ENCODE results near the gene PCDHGA4. TPM values are rescaled to one million over a fixed set of nuclear protein-coding genes. Genes with fewer than 3 reads are reported as not detected.

PCDHGA4 gene
- total RNA-seq, 1 experiment from 2014 or later: 0.69 TPM

DNA sequence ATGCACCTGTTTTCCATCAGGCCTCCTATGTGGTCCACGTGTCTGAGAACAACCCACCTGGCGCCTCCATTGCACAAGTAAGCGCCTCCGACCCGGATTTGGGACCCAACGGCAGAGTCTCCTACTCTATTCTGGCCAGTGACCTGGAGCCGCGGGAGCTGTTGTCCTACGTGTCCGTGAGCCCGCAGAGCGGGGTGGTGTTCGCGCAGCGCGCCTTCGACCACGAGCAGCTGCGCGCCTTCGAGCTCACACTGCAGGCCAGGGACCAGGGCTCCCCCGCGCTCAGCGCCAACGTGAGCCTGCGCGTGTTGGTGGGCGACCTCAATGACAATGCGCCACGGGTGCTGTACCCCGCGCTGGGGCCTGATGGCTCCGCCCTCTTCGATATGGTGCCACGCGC lies 3.2 kb upstream of the PCDHGA4 start:
- POLR2A ChIA-PET: no interaction called here
- DNase-seq (ENCODE audit: low read depth, low spot score) (no peak), ATAC-seq (no peak)
- intact Hi-C loops (cut with micrococcal nuclease; ENCODE audit: unreplicated experiment): loop anchor here (10.0 kb wide), 1 partner anchor 173 kb away; no protein-coding TSS in a partner anchor
- H3K4me1 ChIP-seq (ENCODE audit: control insufficient read depth, insufficient read depth, low read length): no peaks in the 10 kb centered on the region
- BruUV-seq (replicated peaks): no TSS peak
- H3K4me3 ChIP-seq (ENCODE audit: low read depth in 2 of 2, low read length in 2 of 2): no peak overlapping the region
- CTCF ChIA-PET: no interaction called here
- no peaks in the 10 kb centered on the region for H3K36me3 ChIP-seq (ENCODE audit: control insufficient read depth, insufficient read depth, low read length)
- no peak overlapping the region for H3K27ac ChIP-seq (ENCODE audit: low read length)
- no peaks in the 10 kb centered on the region for H3K9me3 ChIP-seq (ENCODE audit: control insufficient read depth, insufficient read depth, low read depth, low read length)
- TF ChIP-seq SIN3A (IDR thresholded peaks at IDR 0.05; ENCODE audit: borderline replicate concordance, insufficient read depth, low read depth, low read length) (no peak), POLR2AphosphoS5 (IDR thresholded peaks at IDR 0.05; ENCODE audit: low read depth, low read length) (no peak), TCF7L2 (IDR thresholded peaks at IDR 0.05; ENCODE audit: low read depth, low read length) (no peak)
- TF ChIP-seq, protein P1, sequence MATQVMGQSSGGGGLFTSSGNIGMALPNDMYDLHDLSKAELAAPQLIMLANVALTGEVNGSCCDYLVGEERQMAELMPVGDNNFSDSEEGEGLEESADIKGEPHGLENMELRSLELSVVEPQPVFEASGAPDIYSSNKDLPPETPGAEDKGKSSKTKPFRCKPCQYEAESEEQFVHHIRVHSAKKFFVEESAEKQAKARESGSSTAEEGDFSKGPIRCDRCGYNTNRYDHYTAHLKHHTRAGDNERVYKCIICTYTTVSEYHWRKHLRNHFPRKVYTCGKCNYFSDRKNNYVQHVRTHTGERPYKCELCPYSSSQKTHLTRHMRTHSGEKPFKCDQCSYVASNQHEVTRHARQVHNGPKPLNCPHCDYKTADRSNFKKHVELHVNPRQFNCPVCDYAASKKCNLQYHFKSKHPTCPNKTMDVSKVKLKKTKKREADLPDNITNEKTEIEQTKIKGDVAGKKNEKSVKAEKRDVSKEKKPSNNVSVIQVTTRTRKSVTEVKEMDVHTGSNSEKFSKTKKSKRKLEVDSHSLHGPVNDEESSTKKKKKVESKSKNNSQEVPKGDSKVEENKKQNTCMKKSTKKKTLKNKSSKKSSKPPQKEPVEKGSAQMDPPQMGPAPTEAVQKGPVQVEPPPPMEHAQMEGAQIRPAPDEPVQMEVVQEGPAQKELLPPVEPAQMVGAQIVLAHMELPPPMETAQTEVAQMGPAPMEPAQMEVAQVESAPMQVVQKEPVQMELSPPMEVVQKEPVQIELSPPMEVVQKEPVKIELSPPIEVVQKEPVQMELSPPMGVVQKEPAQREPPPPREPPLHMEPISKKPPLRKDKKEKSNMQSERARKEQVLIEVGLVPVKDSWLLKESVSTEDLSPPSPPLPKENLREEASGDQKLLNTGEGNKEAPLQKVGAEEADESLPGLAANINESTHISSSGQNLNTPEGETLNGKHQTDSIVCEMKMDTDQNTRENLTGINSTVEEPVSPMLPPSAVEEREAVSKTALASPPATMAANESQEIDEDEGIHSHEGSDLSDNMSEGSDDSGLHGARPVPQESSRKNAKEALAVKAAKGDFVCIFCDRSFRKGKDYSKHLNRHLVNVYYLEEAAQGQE (IDR thresholded peaks at IDR 0.05; ENCODE audit: insufficient read depth in 1 of 2, low read depth in 2 of 2, low read length in 1 of 2): no peak
- TF ChIP-seq, protein P2, sequence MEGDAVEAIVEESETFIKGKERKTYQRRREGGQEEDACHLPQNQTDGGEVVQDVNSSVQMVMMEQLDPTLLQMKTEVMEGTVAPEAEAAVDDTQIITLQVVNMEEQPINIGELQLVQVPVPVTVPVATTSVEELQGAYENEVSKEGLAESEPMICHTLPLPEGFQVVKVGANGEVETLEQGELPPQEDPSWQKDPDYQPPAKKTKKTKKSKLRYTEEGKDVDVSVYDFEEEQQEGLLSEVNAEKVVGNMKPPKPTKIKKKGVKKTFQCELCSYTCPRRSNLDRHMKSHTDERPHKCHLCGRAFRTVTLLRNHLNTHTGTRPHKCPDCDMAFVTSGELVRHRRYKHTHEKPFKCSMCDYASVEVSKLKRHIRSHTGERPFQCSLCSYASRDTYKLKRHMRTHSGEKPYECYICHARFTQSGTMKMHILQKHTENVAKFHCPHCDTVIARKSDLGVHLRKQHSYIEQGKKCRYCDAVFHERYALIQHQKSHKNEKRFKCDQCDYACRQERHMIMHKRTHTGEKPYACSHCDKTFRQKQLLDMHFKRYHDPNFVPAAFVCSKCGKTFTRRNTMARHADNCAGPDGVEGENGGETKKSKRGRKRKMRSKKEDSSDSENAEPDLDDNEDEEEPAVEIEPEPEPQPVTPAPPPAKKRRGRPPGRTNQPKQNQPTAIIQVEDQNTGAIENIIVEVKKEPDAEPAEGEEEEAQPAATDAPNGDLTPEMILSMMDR (IDR thresholded peaks at IDR 0.05): no peak
- in situ Hi-C loops (cut with HindIII; ENCODE audit: low pct_unique_long_range_greater_than_20kb, low sequenced_read_pairs): no loop called here
- no peaks in the 10 kb centered on the region; the same call in 1 of the 2 replicates for H3K27me3 ChIP-seq (ENCODE audit: control insufficient read depth, insufficient read depth, low read length)

DNA sequence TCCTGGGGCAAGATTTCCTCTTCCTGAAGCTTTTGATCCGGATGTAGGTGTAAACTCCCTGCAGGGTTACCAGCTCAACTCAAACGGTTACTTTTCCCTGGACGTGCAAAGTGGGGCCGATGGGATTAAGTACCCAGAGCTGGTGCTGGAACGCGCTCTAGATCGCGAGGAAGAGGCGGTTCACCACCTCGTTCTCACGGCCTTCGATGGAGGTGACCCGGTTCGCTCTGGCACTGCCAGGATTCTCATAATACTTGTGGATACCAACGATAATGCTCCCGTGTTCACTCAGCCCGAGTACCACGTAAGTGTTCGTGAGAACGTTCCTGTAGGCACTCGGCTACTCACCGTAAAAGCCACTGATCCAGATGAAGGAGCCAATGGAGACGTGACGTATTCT lies 820 bp downstream of the PCDHGA4 start:
- no peaks in the 10 kb centered on the region; the same call in 1 of the 2 replicates for H3K27me3 ChIP-seq (ENCODE audit: control insufficient read depth, insufficient read depth, low read length)
- ATAC-seq (no peak), DNase-seq (ENCODE audit: low read depth, low spot score) (no peak)
- POLR2A ChIA-PET: no interaction called here
- H3K36me3 ChIP-seq (ENCODE audit: control insufficient read depth, insufficient read depth, low read length): no peaks in the 10 kb centered on the region
- H3K27ac ChIP-seq (ENCODE audit: low read length): no peak overlapping the region
- H3K9me3 ChIP-seq (ENCODE audit: control insufficient read depth, insufficient read depth, low read depth, low read length): no peaks in the 10 kb centered on the region
- no peak overlapping the region for H3K4me3 ChIP-seq (ENCODE audit: low read depth in 2 of 2, low read length in 2 of 2)
- TF ChIP-seq, protein P1 (IDR thresholded peaks at IDR 0.05; ENCODE audit: insufficient read depth in 1 of 2, low read depth in 2 of 2, low read length in 1 of 2): no peak
- TF ChIP-seq TCF7L2 (IDR thresholded peaks at IDR 0.05; ENCODE audit: low read depth, low read length): no peak
- no peak for TF ChIP-seq SIN3A (IDR thresholded peaks at IDR 0.05; ENCODE audit: borderline replicate concordance, insufficient read depth, low read depth, low read length)
- TF ChIP-seq POLR2AphosphoS5 (IDR thresholded peaks at IDR 0.05; ENCODE audit: low read depth, low read length): no peak
- TF ChIP-seq, protein P2 (IDR thresholded peaks at IDR 0.05): no peak
- no peaks in the 10 kb centered on the region for H3K4me1 ChIP-seq (ENCODE audit: control insufficient read depth, insufficient read depth, low read length)
- in situ Hi-C loops (cut with HindIII; ENCODE audit: low pct_unique_long_range_greater_than_20kb, low sequenced_read_pairs) (no loop called here), intact Hi-C loops (cut with micrococcal nuclease; ENCODE audit: unreplicated experiment) (loop anchor here (10.0 kb wide), 1 partner anchor 169 kb away; no protein-coding TSS in a partner anchor)
- no TSS peak for BruUV-seq (replicated peaks)
- CTCF ChIA-PET: interaction anchor here (0.8 kb wide), 1 partner anchor 202 kb away, joined by 3 read pairs; no protein-coding TSS in a partner anchor

Data from Panc1 (cell line).